SKM-1 treated with dmso at 0.1 percent for 144 hours (cell line): ENCODE results near the gene TET3.

ENCODE experiments used
- DNase-seq: peaks from one replicate; lab custom pipeline; 2025; ENCODE audit not compliant: unreplicated experiment; lab: John Stamatoyannopoulos, UW

Gene TET3

DNA sequence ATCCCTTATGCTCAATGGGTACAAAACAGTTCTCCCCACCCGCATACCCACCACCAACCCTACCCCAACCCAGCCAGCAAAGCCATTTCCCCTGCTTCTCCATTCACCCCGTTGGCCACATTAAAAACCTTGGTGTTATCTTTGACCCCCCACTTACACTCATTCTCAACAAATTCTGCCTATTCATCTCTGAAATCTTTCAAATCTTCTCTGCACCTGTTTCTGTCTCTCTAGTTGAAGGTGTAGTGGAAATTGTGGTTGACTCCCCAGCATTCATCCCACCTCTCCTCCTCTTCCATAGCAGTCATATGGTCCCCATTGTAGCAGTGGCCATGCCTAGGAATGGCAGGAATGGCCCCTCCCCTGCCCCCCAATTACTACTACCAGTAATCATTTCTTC is 20.5 kb upstream of the TET3 start:
- no peak for DNase-seq

DNA sequence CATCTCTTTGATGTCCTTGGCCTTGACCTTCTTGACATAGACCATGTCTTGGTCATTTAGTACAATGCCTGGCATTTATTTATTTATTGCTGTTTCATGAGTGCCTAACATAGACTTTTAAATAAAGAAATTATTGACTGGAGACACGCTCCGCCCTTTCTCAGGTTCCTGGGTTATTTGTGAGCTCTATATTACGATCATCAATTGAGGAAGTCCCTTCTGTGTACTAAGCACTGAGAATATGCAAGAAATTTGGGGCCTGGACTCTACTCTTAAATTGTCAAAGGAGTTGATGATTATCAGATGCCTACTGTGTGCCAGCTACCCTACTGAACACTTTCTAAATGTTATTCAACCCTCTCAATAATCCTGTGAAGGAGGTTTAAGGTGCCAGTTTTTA is 19.7 kb upstream of the TET3 start:
- DNase-seq = no peak

DNA sequence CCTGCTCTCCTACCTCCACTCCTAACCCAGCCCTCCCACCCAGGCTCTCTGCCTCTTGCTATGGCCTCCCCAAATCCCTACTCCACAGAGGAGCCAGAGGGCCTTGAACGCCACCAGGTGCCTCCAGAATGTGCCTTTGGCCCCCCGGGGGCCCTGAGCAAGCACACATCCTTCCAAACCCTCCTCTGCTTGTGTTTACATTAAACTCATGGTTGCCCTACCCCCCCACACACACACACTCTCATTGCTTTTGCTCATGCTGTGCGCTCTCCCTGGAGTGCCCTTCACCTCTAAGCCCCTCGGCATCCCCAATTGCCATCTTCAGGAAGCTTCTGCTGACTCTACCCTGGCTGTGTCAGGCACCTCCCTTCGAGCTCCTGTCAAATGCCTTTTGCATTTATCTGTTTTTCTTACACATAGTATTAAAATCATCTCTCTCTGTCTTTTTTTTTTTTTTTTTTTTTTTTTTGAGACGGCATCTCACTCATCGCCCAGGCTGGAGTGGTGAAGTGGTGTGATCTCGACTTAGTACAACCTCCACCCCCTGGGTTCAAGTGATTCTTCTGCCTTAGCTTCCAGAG is 16.3 kb upstream of the TET3 start:
- no peak for DNase-seq

GRCh38 chr2:73969356-73969755 is 15.4 kb upstream of the TET3 start:
- no peak for DNase-seq

DNA sequence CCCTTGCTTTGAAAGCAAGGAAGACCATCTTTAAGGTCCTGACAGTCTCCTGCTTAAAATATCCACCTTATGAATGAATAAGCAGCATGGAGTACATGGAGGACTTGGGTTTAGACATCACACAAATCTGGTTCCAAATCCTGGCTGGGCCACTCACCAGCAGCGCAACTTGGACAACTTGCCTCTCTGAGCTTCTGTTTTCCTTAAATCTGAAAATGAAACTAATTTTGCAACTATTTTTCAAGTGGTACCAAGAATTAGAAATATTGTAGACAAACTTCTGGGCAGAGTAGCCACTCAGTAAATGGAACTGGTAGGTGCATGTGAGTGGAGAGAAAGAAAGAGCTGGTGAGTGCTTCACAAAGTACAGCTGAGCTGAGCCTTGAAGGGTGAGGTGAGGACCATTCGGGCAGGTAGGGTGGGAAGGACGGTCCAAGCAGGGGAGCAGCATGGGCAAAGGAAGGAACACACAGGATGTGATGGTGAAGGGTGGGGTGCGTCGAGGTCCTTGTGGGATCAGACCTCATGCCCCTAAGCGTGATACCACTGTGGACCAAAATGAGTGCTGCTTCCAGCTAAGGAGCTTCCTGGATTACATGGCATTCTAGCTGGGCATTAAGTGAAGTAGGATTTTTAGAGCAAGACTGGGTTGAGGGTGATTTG is 14.4 kb upstream of the TET3 start:
- no peak for DNase-seq

DNA sequence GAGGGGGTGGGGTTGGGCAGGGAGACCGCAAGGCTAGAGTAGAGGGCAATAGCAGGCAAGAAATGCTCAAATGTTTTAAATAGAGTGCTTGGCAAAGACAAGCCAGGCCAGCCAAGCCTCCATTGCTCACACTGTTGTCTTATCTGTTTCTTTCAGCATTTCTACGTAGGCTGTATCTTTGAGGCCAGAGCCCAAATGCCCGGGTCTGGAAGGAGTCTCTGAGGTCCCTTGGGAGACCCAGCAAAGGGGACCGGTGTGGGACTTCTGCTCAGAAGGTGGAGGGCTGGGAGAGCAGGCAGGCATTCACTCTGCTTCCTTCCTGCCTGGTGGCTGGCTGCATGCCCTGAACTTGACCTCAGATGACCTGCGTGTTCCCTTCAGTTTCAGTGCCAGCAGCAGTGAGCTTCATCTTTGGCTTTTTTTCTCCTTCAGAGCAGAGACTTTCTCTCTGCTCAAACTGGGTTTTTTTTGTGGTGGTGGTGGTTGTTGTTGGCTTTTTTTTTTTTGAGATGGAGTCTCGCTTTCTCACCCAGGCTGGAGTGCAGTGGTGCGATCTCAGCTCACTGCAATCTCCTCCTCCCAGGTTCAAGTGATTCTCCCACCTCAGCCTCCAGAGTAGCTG is 13.7 kb upstream of the TET3 start:
- DNase-seq = peak; percentile 74

DNA sequence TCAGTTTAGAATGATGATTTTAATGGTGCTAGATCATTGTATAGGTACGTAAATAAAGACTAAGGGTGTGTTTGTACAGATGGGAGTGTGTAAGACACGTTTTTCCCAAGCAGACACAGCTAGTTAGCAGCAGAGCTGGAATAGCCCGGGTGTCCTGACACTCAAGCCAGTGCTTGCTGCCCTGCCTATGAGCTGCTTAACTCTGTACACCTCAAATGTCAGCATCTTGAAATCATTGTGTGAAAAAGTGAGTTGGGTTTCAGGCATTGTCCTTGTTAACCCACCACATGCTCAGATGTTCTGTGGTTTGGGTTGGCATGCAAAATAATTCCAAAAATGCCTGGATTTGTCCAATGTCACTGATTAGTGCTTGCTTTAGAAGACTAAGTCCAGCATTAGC is 13.0 kb upstream of the TET3 start:
- no peak for DNase-seq

DNA sequence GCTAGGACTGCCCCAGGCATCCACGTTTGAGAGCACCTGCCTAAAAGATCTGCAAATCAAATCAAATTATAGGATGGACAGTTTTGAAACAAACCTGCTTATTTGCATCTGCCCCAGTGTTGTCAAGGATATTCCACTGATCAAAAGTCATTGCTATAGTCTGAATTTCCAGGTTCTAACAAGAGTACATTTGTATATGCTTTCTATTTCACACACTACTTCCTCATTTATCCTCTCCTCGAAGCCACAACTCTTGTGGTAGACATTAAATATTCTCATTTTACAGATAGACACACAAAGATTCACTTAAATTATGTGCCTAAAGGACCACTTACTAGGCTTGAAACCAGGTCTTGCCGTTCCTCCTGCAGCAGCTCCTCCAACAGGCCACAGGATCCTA is 11.9 kb upstream of the TET3 start:
- DNase-seq = peak; percentile 64

GRCh38 chr2:73975731-73976130 is 9.0 kb upstream of the TET3 start:
- no peak for DNase-seq

GRCh38 chr2:73976803-73977202 is 7.9 kb upstream of the TET3 start:
- DNase-seq = no peak

DNA sequence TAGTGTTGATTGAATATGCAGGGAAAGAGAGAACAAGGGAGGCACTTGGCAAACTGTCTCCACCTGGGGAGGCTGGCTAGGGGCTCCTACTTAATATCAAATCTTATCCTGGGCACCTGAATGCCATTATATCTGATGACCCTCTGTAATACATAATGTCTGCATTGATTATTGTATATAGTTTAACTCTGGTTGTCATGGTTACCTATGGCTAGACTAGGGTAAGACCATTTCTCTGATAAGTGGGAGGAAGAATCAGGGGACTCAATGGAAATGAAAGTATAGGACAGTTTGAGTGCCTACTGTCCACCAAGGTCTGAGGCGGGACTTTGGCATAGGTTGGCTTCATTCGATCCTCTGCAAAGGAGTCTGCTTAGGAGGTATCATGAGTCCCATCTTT is 7.2 kb upstream of the TET3 start:
- DNase-seq = no peak

- no peak for DNase-seq
Observed at GRCh38 chr2:73979021-73979420, 5.7 kb upstream of the TET3 start.

- peak; percentile 21 for DNase-seq
Observed at GRCh38 chr2:73979686-73980085, 5.0 kb upstream of the TET3 start.

GRCh38 chr2:73980566-73980965 is 4.1 kb upstream of the TET3 start:
- no peak for DNase-seq

GRCh38 chr2:73981081-73982001 is 3.4 kb upstream of the TET3 start:
- DNase-seq = no peak

GRCh38 chr2:73982140-73982617 is 2.5 kb upstream of the TET3 start:
- DNase-seq = no peak

- DNase-seq = peak; percentile 18
Observed at GRCh38 chr2:73983322-73984202, 1.1 kb upstream of the TET3 start.

DNA sequence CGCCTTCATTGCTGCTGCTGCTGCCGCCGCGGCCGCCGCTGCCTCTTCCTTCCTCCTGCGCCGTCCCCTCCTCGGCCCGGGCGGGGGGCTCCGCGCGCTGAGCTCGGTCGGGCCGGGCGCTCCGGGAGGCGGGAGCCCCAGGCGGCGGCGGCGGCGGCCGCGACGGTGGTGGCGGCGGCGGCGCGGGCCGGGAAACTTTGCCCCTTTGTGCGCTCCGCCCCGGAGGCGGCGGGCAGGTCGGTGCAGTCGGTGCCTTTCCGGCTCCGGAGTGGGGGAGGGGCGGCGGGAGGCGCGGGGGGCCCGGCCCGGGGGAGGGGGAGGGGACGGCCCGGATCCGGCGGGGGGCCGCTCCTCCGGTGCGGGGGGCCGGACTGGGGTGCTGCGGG is 205 bp downstream of the TET3 start:
- peak; percentile 45 for DNase-seq

GRCh38 chr2:73985308-73986084 is 786 bp downstream of the TET3 start:
- peak; percentile 87 for DNase-seq
